Epithelial cell of prostate (primary cell): ENCODE data around the gene ATP12A.

Experiments used
- DNase-seq: peaks from one replicate; pipeline ENCODE4 v3.0.0-alpha.2; 2011; ENCODE audit warnings: low read depth, low spot score
- H3K27ac ChIP-seq: fragments of 450-650 bp; 2 replicates; pipeline ENCODE4 v1.5.1; 2017; ENCODE audit warnings: mild to moderate bottlenecking

ATP12A gene

GRCh38 chr13:24662195-24663088, 17.8 kb upstream of the ATP12A start:
- no peak overlapping the region for H3K27ac ChIP-seq
- no peak for DNase-seq

GRCh38 chr13:24663089-24663395, 17.2 kb upstream of the ATP12A start:
- H3K27ac ChIP-seq: no peak overlapping the region
- no peak for DNase-seq

GRCh38 chr13:24663586-24663985, 16.6 kb upstream of the ATP12A start:
- peak overlapping the region; percentile 95 for H3K27ac ChIP-seq
- DNase-seq: no peak

- H3K27ac ChIP-seq: peak overlapping the region; percentile 95
- DNase-seq: peak; percentile 89
Observed at GRCh38 chr13:24664726-24665409, 15.3 kb upstream of the ATP12A start.

GRCh38 chr13:24668511-24668910, 11.7 kb upstream of the ATP12A start:
- DNase-seq: no peak
- H3K27ac ChIP-seq: peak overlapping the region; percentile 93

GRCh38 chr13:24668955-24669582, 11.1 kb upstream of the ATP12A start:
- H3K27ac ChIP-seq: peak overlapping the region; percentile 93
- peak; percentile 92 for DNase-seq

GRCh38 chr13:24670174-24670573, 10.0 kb upstream of the ATP12A start:
- no peak for DNase-seq
- peak overlapping the region; percentile 93 for H3K27ac ChIP-seq

GRCh38 chr13:24670961-24671381, 9.2 kb upstream of the ATP12A start:
- DNase-seq: no peak
- H3K27ac ChIP-seq: peak overlapping the region; percentile 93

GRCh38 chr13:24671386-24672113, 8.7 kb upstream of the ATP12A start:
- DNase-seq: peak; percentile 76
- peak overlapping the region; percentile 93 for H3K27ac ChIP-seq

- H3K27ac ChIP-seq: peak overlapping the region; percentile 93
- no peak for DNase-seq
Observed at GRCh38 chr13:24672141-24673132, 7.8 kb upstream of the ATP12A start.

GRCh38 chr13:24675806-24676570, 4.2 kb upstream of the ATP12A start:
- no peak for DNase-seq
- H3K27ac ChIP-seq: no peak overlapping the region

- no peak for DNase-seq
- no peak overlapping the region for H3K27ac ChIP-seq
Observed at GRCh38 chr13:24678151-24678550, 2.1 kb upstream of the ATP12A start.

- DNase-seq: no peak
- H3K27ac ChIP-seq: no peak overlapping the region
Observed at GRCh38 chr13:24679686-24680085, 522 bp upstream of the ATP12A start.

- no peak overlapping the region for H3K27ac ChIP-seq
Observed at GRCh38 chr13:24680921-24681604, 855 bp downstream of the ATP12A start.

GRCh38 chr13:24681930-24682329, 1.7 kb downstream of the ATP12A start:
- no peak for DNase-seq
- H3K27ac ChIP-seq: no peak overlapping the region

More at GRCh38 chr13:24680921-24681604, 855 bp downstream of the ATP12A start:
- DNase-seq: no peak

- no peak for DNase-seq
- no peak overlapping the region for H3K27ac ChIP-seq
Observed at GRCh38 chr13:24682353-24682752, 2.1 kb downstream of the ATP12A start.

- no peak overlapping the region for H3K27ac ChIP-seq
- DNase-seq: no peak
Observed at GRCh38 chr13:24683351-24683750, 3.1 kb downstream of the ATP12A start.
